ENCODE data around the gene CABS1. TPM values are rescaled to one million over a fixed set of nuclear protein-coding genes. Genes with fewer than 3 reads are reported as not detected.

Gene CABS1
- total RNA-seq, 1 donor from 2014 or later = not detected

- Histone ChIP-seq H4K20me1 (ENCODE audit: insufficient read depth, low read length) (no peaks in the 10 kb centered on the region), H3K4me2 (ENCODE audit: low read length) (no peak overlapping the region), H3K79me2 (ENCODE audit: insufficient read depth, low read length) (no peaks in the 10 kb centered on the region), H3K9me3 (ENCODE audit: insufficient read depth, low read depth, low read length) (no peaks in the 10 kb centered on the region), H3K4me1 (ENCODE audit: insufficient read depth, low read length) (no peaks in the 10 kb centered on the region), H3K4me3 (ENCODE audit: insufficient read depth, low read depth, low read length) (no peak overlapping the region), H3K9ac (ENCODE audit: low read length) (no peak overlapping the region), H3K36me3 (ENCODE audit: insufficient read depth, low read length) (no peaks in the 10 kb centered on the region), H2AFZ (ENCODE audit: low read depth, low read length) (no peak overlapping the region), H3K27me3 (ENCODE audit: insufficient read depth, low read length) (no peaks in the 10 kb centered on the region), H3K27ac (ENCODE audit: low read depth, low read length) (no peak overlapping the region)
- FAIRE-seq (no peak), DNase-seq (ENCODE audit: low read depth) (no peak)
- H3K9me3 Mint-ChIP-seq (ENCODE audit: unreplicated experiment) = no peaks in the 10 kb centered on the region
- peaks cover 1% of the 10 kb centered on the region for H3K4me1 Mint-ChIP-seq (ENCODE audit: low read depth, unreplicated experiment)
- H3K36me3 Mint-ChIP-seq (ENCODE audit: low read depth, unreplicated experiment) = no peaks in the 10 kb centered on the region
- H3K27me3 Mint-ChIP-seq (ENCODE audit: low read depth, unreplicated experiment) = no peaks in the 10 kb centered on the region
- TF ChIP-seq EZH2 (IDR thresholded peaks at IDR 0.05; ENCODE audit: insufficient read depth, low read length) (no peak), CTCF (IDR thresholded peaks at IDR 0.05; ENCODE audit: insufficient read depth, low read depth, low read length) (no peak)
- no peak overlapping the region for H3K27ac Mint-ChIP-seq (ENCODE audit: unreplicated experiment)
- H3K4me3 Mint-ChIP-seq (ENCODE audit: unreplicated experiment) = no peak overlapping the region
Observed at GRCh38 chr4:70364002-70364401, 29.2 kb downstream of the CABS1 start.

- Mint-ChIP-seq H3K36me3 (ENCODE audit: low read depth, unreplicated experiment) (no peaks in the 10 kb centered on the region), H3K9me3 (ENCODE audit: unreplicated experiment) (no peaks in the 10 kb centered on the region), H3K27me3 (ENCODE audit: low read depth, unreplicated experiment) (no peaks in the 10 kb centered on the region), H3K27ac (ENCODE audit: unreplicated experiment) (no peak overlapping the region), H3K4me3 (ENCODE audit: unreplicated experiment) (no peak overlapping the region), H3K4me1 (ENCODE audit: low read depth, unreplicated experiment) (no peaks in the 10 kb centered on the region)
- Histone ChIP-seq H3K79me2 (ENCODE audit: insufficient read depth, low read length) (no peaks in the 10 kb centered on the region), H3K9ac (ENCODE audit: low read length) (no peak overlapping the region), H2AFZ (ENCODE audit: low read depth, low read length) (no peak overlapping the region), H3K36me3 (ENCODE audit: insufficient read depth, low read length) (no peaks in the 10 kb centered on the region), H3K4me1 (ENCODE audit: insufficient read depth, low read length) (no peaks in the 10 kb centered on the region), H3K4me3 (ENCODE audit: insufficient read depth, low read depth, low read length) (no peak overlapping the region), H3K27me3 (ENCODE audit: insufficient read depth, low read length) (no peaks in the 10 kb centered on the region), H3K4me2 (ENCODE audit: low read length) (no peak overlapping the region), H4K20me1 (ENCODE audit: insufficient read depth, low read length) (no peaks in the 10 kb centered on the region), H3K27ac (ENCODE audit: low read depth, low read length) (no peak overlapping the region), H3K9me3 (ENCODE audit: insufficient read depth, low read depth, low read length) (no peaks in the 10 kb centered on the region)
- no peak for DNase-seq (ENCODE audit: low read depth)
- FAIRE-seq = no peak
- TF ChIP-seq EZH2 (IDR thresholded peaks at IDR 0.05; ENCODE audit: insufficient read depth, low read length) (no peak), CTCF (IDR thresholded peaks at IDR 0.05; ENCODE audit: insufficient read depth, low read depth, low read length) (no peak)
Observed at GRCh38 chr4:70365479-70365878, 30.7 kb downstream of the CABS1 start.

- FAIRE-seq = no peak
- no peak overlapping the region for H3K4me2 ChIP-seq (ENCODE audit: low read length)
- no peaks in the 10 kb centered on the region for H3K27me3 ChIP-seq (ENCODE audit: insufficient read depth, low read length)
- TF ChIP-seq CTCF (IDR thresholded peaks at IDR 0.05; ENCODE audit: insufficient read depth, low read depth, low read length) (no peak), EZH2 (IDR thresholded peaks at IDR 0.05; ENCODE audit: insufficient read depth, low read length) (no peak)
- Mint-ChIP-seq H3K27ac (ENCODE audit: unreplicated experiment) (no peak overlapping the region), H3K4me1 (ENCODE audit: low read depth, unreplicated experiment) (no peaks in the 10 kb centered on the region), H3K4me3 (ENCODE audit: unreplicated experiment) (no peak overlapping the region), H3K9me3 (ENCODE audit: unreplicated experiment) (no peaks in the 10 kb centered on the region), H3K27me3 (ENCODE audit: low read depth, unreplicated experiment) (no peaks in the 10 kb centered on the region), H3K36me3 (ENCODE audit: low read depth, unreplicated experiment) (no peaks in the 10 kb centered on the region)
- no peak overlapping the region for H2AFZ ChIP-seq (ENCODE audit: low read depth, low read length)
- no peaks in the 10 kb centered on the region for H3K4me1 ChIP-seq (ENCODE audit: insufficient read depth, low read length)
- no peaks in the 10 kb centered on the region for H3K79me2 ChIP-seq (ENCODE audit: insufficient read depth, low read length)
- no peak for DNase-seq (ENCODE audit: low read depth)
- no peaks in the 10 kb centered on the region for H4K20me1 ChIP-seq (ENCODE audit: insufficient read depth, low read length)
- H3K9me3 ChIP-seq (ENCODE audit: insufficient read depth, low read depth, low read length) = no peaks in the 10 kb centered on the region
- no peak overlapping the region for H3K9ac ChIP-seq (ENCODE audit: low read length)
- H3K4me3 ChIP-seq (ENCODE audit: insufficient read depth, low read depth, low read length) = no peak overlapping the region
- H3K36me3 ChIP-seq (ENCODE audit: insufficient read depth, low read length) = no peaks in the 10 kb centered on the region
- H3K27ac ChIP-seq (ENCODE audit: low read depth, low read length) = no peak overlapping the region
Observed at GRCh38 chr4:70367813-70368212, 33.0 kb downstream of the CABS1 start.

Data from astrocyte (in vitro differentiated cells and primary cell).